Testis (tissue), 5 donors: ENCODE data around the gene ASPHD2. TPM values are rescaled to one million over a fixed set of nuclear protein-coding genes. Genes with fewer than 3 reads are reported as not detected.

ENCODE experiments used
- DNase-seq: peaks from one replicate; pipeline ENCODE4 v3.0.0-alpha.2; 2019
- H3K27ac ChIP-seq, 2 donors: fragments of 200-600 bp; sonication (generic); one replicate each; pipeline ENCODE4 v1.5.1; 2019
- H3K27me3 ChIP-seq: fragments of 200-600 bp; sonication (generic); one replicate; pipeline ENCODE4 v1.5.1; 2019
- H3K36me3 ChIP-seq: fragments of 200-600 bp; sonication (generic); one replicate; pipeline ENCODE4 v1.5.1; 2017; ENCODE audit warnings: low read depth; ENCODE audit errors: missing control alignments
- H3K4me1 ChIP-seq: fragments of 200-600 bp; sonication (generic); one replicate; pipeline ENCODE4 v1.5.1; 2019
- H3K4me3 ChIP-seq, 2 donors: fragments of 200-600 bp; sonication (generic); one replicate each; pipeline ENCODE4 v1.5.1; 2017 to 2019
- H3K9me3 ChIP-seq: fragments of 200-600 bp; sonication (generic); one replicate; pipeline ENCODE4 v1.5.1; 2017
- CTCF ChIP-seq, 3 experiments: fragments of 450-650 bp in 2 of 3; fragments of 200-600 bp in 1 of 3; sonication (generic) in 1 of 3; IDR thresholded peaks; one replicate each; pipeline ENCODE4 v1.5.1; 2016 to 2019; ENCODE audit warnings: antibody characterized with exemption in 3 of 3, mild to moderate bottlenecking in 2 of 3, moderate library complexity in 1 of 3
- POLR2A ChIP-seq: fragments of 450-650 bp; IDR thresholded peaks from one replicate; pipeline ENCODE4 v1.6.1; 2017; ENCODE audit warnings: antibody characterized with exemption, mild to moderate bottlenecking, moderate library complexity
- WGBS, 2 donors: methylation state at CpG; one replicate each; pipeline ENCODE4 v1.1.5; 2018; 5-methylcytosine and 5-hydroxymethylcytosine counted together
- intact Hi-C: fragments of 100-400 bp; cut with DNase I; formaldehyde crosslinking; loops from one replicate; pipeline ENCODE4 v1.15.1; 2023; ENCODE audit warnings: low total_unique reads
- long read RNA-seq, 2 donors: transcript quantifications; one replicate each; lab custom pipeline, GENCODE V29; 2026
- polyA plus RNA-seq: library from polyadenylated mRNA; stranded (reverse); fragments of 350-450 nt; fragmentation: Illumina TruSeq; extraction: RNeasy Lipid Tissue Mini Kit (QIAGEN cat#74804); gene quantifications from one replicate; pipeline ENCODE4 v1.2.3, GENCODE V29; 2014; ENCODE audit warnings: low read depth, low replicate concordance; ENCODE audit not compliant: insufficient read depth
- total RNA-seq, 2 donors: library from RNA; depleted of rRNA; stranded (reverse); fragments of >200 nt; gene quantifications; one replicate each; pipeline ENCODE4 v1.2.3, GENCODE V29; 2016

ASPHD2 gene
- 1 to 10 TPM; 4.8 to 5.0 TPM for total RNA-seq
- polyA plus RNA-seq, result 4.2 TPM
- long read RNA-seq, donor 1, result 0 reads
- long read RNA-seq, donor 2, partial matches to known transcripts, result 0 of 4 reads
- long read RNA-seq, donor 2, other reads (novel, unspliced or antisense), result 0 of 4 reads

GRCh38 chr22:26428515-26429457 lies at the start of gene ASPHD2:
Gene ASPHD2 (plus strand): TSS chr22:26429260. CDS start chr22:26433616, 4,356 bp downstream.
- Histone ChIP-seq H3K36me3 (no peaks in the 10 kb centered on the region), H3K27ac (peak within 1 kb of the TSS; percentile 24 to 61), H3K27me3 (no peaks in the 10 kb centered on the region), H3K9me3 (no peaks in the 10 kb centered on the region), H3K4me3 (peak within 1 kb of the TSS; percentile 71 to 75), H3K4me1 (peaks cover 4% of the 10 kb centered on the region)
- DNase-seq, result peak; percentile 67
- TF ChIP-seq CTCF (IDR thresholded peaks at IDR 0.05) (no peak), POLR2A (no peak)
- intact Hi-C loops, result no loop called here
- 0 to 1% methylated on average over 50 to 60 of the region's 96 CpGs for WGBS, 2 donors

- no peaks in the 10 kb centered on the region for H3K36me3 ChIP-seq
- WGBS, 2 donors, result 88% methylated on average over 10 of the region's 10 CpGs
- TF ChIP-seq POLR2A, result no peak
- TF ChIP-seq CTCF (IDR thresholded peaks at IDR 0.05), result no peak
- no peak overlapping the region for H3K27ac ChIP-seq
- no peak for DNase-seq
- no peaks in the 10 kb centered on the region for H3K27me3 ChIP-seq
- H3K4me1 ChIP-seq, result no peaks in the 10 kb centered on the region
- H3K4me3 ChIP-seq, result no peak overlapping the region
- intact Hi-C loops, result no loop called here
- no peaks in the 10 kb centered on the region for H3K9me3 ChIP-seq
These were observed 48.8 kb upstream of the ASPHD2 start for GRCh38 chr22:26380072-26380830.

- WGBS, 2 donors, result 85 to 89% methylated on average over 3 of the region's 3 CpGs
- Histone ChIP-seq H3K36me3 (no peaks in the 10 kb centered on the region), H3K27ac (no peak overlapping the region), H3K4me1 (no peaks in the 10 kb centered on the region), H3K27me3 (no peaks in the 10 kb centered on the region), H3K9me3 (no peaks in the 10 kb centered on the region), H3K4me3 (no peak overlapping the region)
- no peak for TF ChIP-seq POLR2A
- no peak for TF ChIP-seq CTCF (IDR thresholded peaks at IDR 0.05)
- intact Hi-C loops, result no loop called here
- no peak for DNase-seq
These were observed 46.3 kb upstream of the ASPHD2 start for GRCh38 chr22:26382782-26383181.

GRCh38 chr22:26383968-26384556 lies 45.0 kb upstream of the ASPHD2 start:
- Histone ChIP-seq H3K27ac (no peak overlapping the region), H3K4me1 (no peaks in the 10 kb centered on the region), H3K36me3 (no peaks in the 10 kb centered on the region), H3K4me3 (no peak overlapping the region), H3K9me3 (no peaks in the 10 kb centered on the region), H3K27me3 (no peaks in the 10 kb centered on the region)
- TF ChIP-seq POLR2A, result no peak
- no peak for TF ChIP-seq CTCF (IDR thresholded peaks at IDR 0.05)
- intact Hi-C loops, result no loop called here
- 78 to 84% methylated on average over 7 of the region's 7 CpGs for WGBS, 2 donors
- DNase-seq, result no peak
